Measurements from ENCODE around the gene SRP72.

DNA sequence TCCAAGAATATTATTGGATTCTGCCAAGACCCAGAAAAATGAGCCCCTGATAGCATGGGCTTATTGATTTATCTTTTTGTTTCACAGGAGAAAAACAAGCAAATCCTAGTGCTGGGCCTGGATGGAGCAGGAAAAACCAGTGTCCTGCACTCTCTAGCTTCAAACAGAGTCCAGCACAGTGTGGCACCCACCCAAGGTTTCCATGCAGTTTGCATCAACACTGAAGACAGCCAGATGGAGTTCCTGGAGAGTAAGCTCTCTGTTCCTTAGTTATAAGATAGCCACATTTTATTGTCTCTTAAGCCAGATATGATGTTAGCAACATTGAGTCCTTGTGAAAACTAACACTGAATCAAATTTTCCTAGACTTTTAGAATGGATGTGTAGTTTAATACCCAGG lies 43.7 kb downstream of the SRP72 start:
- TF ChIP-seq POLR2AphosphoS5 (IDR thresholded peaks at IDR 0.05; ENCODE audit: low read depth, low read length) (no peak), YY1 (IDR thresholded peaks at IDR 0.05; ENCODE audit: extremely low read depth, insufficient replicate concordance, low read depth, low read length) (no peak)
- TF ChIP-seq, protein P1, sequence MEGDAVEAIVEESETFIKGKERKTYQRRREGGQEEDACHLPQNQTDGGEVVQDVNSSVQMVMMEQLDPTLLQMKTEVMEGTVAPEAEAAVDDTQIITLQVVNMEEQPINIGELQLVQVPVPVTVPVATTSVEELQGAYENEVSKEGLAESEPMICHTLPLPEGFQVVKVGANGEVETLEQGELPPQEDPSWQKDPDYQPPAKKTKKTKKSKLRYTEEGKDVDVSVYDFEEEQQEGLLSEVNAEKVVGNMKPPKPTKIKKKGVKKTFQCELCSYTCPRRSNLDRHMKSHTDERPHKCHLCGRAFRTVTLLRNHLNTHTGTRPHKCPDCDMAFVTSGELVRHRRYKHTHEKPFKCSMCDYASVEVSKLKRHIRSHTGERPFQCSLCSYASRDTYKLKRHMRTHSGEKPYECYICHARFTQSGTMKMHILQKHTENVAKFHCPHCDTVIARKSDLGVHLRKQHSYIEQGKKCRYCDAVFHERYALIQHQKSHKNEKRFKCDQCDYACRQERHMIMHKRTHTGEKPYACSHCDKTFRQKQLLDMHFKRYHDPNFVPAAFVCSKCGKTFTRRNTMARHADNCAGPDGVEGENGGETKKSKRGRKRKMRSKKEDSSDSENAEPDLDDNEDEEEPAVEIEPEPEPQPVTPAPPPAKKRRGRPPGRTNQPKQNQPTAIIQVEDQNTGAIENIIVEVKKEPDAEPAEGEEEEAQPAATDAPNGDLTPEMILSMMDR (IDR thresholded peaks at IDR 0.05 in 2 of 3, conservative IDR thresholded peaks at IDR 0.05 in 1 of 3; ENCODE audit: borderline replicate concordance in 1 of 3, insufficient read depth in 1 of 3, low read depth in 2 of 3, low read length in 2 of 3) = no peak
